IPS-18a (cell line): ENCODE measurements around the gene COL13A1.

Experiments used
- H3K27ac ChIP-seq: one replicate; pipeline ENCODE4 v1.5.1; 2013; ENCODE audit warnings: low read length
- H3K27me3 ChIP-seq: one replicate; pipeline ENCODE4 v1.6.1; 2013; ENCODE audit warnings: mild to moderate bottlenecking, low read length; ENCODE audit not compliant: control insufficient read depth, insufficient read depth
- H3K36me3 ChIP-seq: one replicate; pipeline ENCODE4 v1.6.1; 2013; ENCODE audit warnings: low read depth, low read length; ENCODE audit not compliant: control insufficient read depth
- H3K4me1 ChIP-seq: one replicate; pipeline ENCODE4 v1.6.1; 2013; ENCODE audit warnings: low read depth, low read length; ENCODE audit not compliant: control insufficient read depth
- H3K4me3 ChIP-seq: one replicate; pipeline ENCODE4 v1.5.1; 2013; ENCODE audit warnings: low read length
- H3K9ac ChIP-seq: one replicate; pipeline ENCODE4 v1.6.1; 2013; ENCODE audit warnings: mild to moderate bottlenecking, low read length, moderate library complexity
- H3K9me3 ChIP-seq: one replicate; pipeline ENCODE4 v1.6.1; 2013; ENCODE audit warnings: low read depth, low read length; ENCODE audit not compliant: control insufficient read depth

The COL13A1 gene

GRCh38 chr10:69919250-69919649 is 117.5 kb downstream of the COL13A1 start:
- Histone ChIP-seq H3K4me3 (no peak overlapping the region), H3K4me1 (peaks cover 5% of the 10 kb centered on the region), H3K9me3 (no peaks in the 10 kb centered on the region), H3K36me3 (no peaks in the 10 kb centered on the region), H3K27ac (no peak overlapping the region), H3K27me3 (no peaks in the 10 kb centered on the region), H3K9ac (no peak overlapping the region)

DNA sequence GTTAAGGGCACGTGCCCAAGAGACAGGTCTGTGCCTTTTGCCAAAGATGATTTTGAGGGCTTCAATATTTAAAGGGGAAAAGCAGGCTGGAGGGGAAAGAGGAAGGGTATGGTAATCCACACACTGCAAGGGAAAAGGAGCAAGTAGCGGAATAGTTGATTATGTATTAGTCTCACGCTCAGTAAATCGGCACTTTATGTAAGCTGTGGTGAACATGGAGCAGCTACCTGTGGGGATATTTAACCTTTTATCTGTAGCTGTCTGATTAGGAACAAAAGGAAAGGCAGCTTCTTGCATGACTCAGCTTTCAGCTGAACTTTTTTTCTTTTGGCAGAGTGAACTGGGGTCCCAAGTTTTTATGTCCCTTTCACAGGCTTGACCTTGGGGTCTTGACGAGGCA is 123.4 kb downstream of the COL13A1 start:
- Histone ChIP-seq H3K27me3 (no peaks in the 10 kb centered on the region), H3K36me3 (no peaks in the 10 kb centered on the region), H3K9ac (no peak overlapping the region), H3K4me1 (no peaks in the 10 kb centered on the region), H3K4me3 (no peak overlapping the region), H3K9me3 (no peaks in the 10 kb centered on the region), H3K27ac (no peak overlapping the region)

GRCh38 chr10:69928339-69928738 is 126.6 kb downstream of the COL13A1 start:
- Histone ChIP-seq H3K9ac (no peak overlapping the region), H3K4me1 (no peaks in the 10 kb centered on the region), H3K9me3 (no peaks in the 10 kb centered on the region), H3K36me3 (no peaks in the 10 kb centered on the region), H3K4me3 (no peak overlapping the region), H3K27ac (no peak overlapping the region), H3K27me3 (no peaks in the 10 kb centered on the region)

DNA sequence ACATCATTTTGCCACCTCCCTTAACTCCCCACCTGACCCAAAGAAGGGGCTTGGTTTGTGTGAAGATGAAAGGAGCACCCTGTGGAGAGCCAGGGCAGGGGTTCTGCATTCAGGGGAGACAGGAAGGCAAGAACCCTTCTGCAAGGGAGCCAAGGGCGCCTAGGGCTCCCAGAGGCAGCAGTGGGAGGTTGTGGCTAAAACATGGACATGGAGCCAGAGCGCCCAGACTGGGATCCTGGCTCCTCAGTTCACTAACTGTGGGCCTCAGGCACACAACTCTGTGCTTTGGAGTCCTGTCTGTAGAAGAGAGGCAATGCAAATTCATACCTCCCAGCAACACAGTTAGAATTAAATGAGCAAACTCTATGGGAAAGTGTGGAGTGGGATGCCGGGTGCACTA is 127.9 kb downstream of the COL13A1 start:
- Histone ChIP-seq H3K27ac (no peak overlapping the region), H3K4me1 (no peaks in the 10 kb centered on the region), H3K4me3 (no peak overlapping the region), H3K9me3 (no peaks in the 10 kb centered on the region), H3K27me3 (no peaks in the 10 kb centered on the region), H3K36me3 (no peaks in the 10 kb centered on the region), H3K9ac (no peak overlapping the region)

DNA sequence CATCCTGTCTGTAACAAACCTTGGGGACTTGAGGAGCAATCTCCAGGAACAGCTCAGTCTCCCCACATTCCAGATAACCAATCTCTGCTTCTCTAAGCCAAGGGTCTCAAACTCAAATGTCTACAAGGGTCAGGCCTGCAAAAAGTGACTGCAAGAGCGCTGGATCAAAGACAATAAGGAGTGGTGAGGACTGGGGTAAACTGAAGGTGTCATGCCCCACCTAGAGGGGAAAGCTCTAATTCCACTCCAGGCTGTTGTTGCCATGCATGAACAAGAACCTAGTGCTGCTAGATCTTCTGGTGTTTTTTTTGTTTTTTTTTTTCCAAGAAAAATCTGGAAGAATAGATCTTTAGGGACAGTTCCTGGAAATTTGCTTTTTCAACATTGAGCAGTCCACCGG is 133.1 kb downstream of the COL13A1 start:
- Histone ChIP-seq H3K36me3 (no peaks in the 10 kb centered on the region), H3K9ac (no peak overlapping the region), H3K4me3 (no peak overlapping the region), H3K4me1 (no peaks in the 10 kb centered on the region), H3K9me3 (no peaks in the 10 kb centered on the region), H3K27ac (no peak overlapping the region), H3K27me3 (no peaks in the 10 kb centered on the region)

GRCh38 chr10:69936091-69936490 is 134.4 kb downstream of the COL13A1 start:
- Histone ChIP-seq H3K9me3 (no peaks in the 10 kb centered on the region), H3K36me3 (no peaks in the 10 kb centered on the region), H3K4me3 (no peak overlapping the region), H3K27ac (no peak overlapping the region), H3K27me3 (no peaks in the 10 kb centered on the region), H3K4me1 (no peaks in the 10 kb centered on the region), H3K9ac (no peak overlapping the region)

- Histone ChIP-seq H3K9me3 (no peaks in the 10 kb centered on the region), H3K4me1 (no peaks in the 10 kb centered on the region), H3K4me3 (no peak overlapping the region), H3K27me3 (no peaks in the 10 kb centered on the region), H3K9ac (no peak overlapping the region), H3K27ac (no peak overlapping the region), H3K36me3 (no peaks in the 10 kb centered on the region)
Measured at GRCh38 chr10:69938541-69938991, 136.9 kb downstream of the COL13A1 start.

DNA sequence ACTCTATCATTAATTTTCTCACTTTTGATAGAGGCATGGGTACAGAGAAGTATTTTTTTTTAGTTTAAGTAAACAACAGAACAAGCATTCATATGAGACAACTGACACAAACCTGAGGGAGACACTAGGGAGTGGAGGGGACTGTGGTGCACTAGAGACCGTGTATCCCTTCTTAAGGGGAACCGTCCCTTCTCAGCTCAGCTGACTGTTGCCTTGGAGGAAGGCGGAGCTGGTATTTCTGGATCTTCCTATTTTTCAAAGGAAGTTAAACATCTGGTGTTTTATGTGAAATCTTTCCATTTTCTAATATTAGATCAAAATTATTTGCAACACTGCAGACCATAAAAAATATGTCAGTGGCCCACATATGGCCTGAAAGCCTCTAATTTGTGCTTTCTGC is 137.4 kb downstream of the COL13A1 start:
- H3K9me3 ChIP-seq, result no peaks in the 10 kb centered on the region
- H3K4me3 ChIP-seq, result no peak overlapping the region
- H3K9ac ChIP-seq, result no peak overlapping the region
- no peaks in the 10 kb centered on the region for H3K4me1 ChIP-seq
- H3K27ac ChIP-seq, result no peak overlapping the region
- no peaks in the 10 kb centered on the region for H3K27me3 ChIP-seq
- H3K36me3 ChIP-seq, result no peaks in the 10 kb centered on the region

GRCh38 chr10:69939481-69939880 is 137.8 kb downstream of the COL13A1 start:
- Histone ChIP-seq H3K27ac (no peak overlapping the region), H3K27me3 (no peaks in the 10 kb centered on the region), H3K9ac (no peak overlapping the region), H3K4me1 (no peaks in the 10 kb centered on the region), H3K4me3 (no peak overlapping the region), H3K36me3 (no peaks in the 10 kb centered on the region), H3K9me3 (no peaks in the 10 kb centered on the region)

DNA sequence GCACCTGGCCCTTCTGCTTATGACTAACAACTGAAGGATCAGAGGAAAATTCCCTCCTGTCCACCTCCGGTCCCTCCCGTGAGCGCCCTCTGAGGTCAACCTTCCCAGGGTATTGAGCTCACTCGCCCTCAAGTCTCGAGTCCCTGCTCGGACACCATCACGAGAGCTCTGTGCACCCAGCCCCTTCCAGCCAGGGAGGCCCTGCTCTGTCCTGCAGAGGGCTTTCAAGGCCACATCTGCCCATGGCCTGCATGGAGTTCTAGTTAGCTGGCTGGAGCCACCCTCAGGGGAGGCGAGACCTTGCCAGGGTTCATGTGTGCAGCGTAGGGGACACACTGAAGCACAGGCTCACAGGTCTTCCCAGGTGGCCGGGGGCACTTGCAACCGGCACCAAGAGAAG is 140.0 kb downstream of the COL13A1 start:
- no peaks in the 10 kb centered on the region for H3K4me1 ChIP-seq
- no peaks in the 10 kb centered on the region for H3K36me3 ChIP-seq
- H3K9me3 ChIP-seq, result no peaks in the 10 kb centered on the region
- no peak overlapping the region for H3K4me3 ChIP-seq
- H3K27ac ChIP-seq, result no peak overlapping the region
- no peaks in the 10 kb centered on the region for H3K27me3 ChIP-seq
- no peak overlapping the region for H3K9ac ChIP-seq

DNA sequence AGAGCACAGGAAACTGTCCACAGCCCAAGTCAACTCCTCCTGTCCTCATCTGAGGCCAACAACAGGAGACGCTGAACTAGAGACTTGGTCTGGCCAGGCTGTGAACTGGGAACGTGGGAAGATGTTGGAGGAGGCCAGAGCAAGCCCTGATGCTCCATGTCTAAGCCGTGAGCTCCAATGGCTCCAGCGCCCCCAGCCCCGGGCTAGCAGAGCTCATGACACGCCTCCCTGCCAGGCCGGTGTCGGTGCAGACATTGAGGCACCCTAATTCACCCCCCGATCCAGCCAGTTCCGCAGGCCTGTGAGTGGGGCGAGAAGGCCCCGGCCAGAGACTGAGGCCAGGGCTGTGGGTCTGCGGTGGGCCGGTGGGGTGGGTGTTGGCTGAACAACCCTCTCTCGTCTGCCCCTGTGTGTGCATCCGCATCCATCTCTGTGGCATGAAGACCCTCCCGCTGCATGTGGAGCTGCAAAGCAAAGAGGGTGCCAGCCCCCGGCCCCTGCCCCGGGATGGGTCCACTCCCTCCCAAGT is 141.7 kb downstream of the COL13A1 start:
- no peak overlapping the region for H3K4me3 ChIP-seq
- H3K4me1 ChIP-seq, result no peaks in the 10 kb centered on the region
- no peak overlapping the region for H3K9ac ChIP-seq
- no peaks in the 10 kb centered on the region for H3K36me3 ChIP-seq
- no peaks in the 10 kb centered on the region for H3K27me3 ChIP-seq
- no peaks in the 10 kb centered on the region for H3K9me3 ChIP-seq
- H3K27ac ChIP-seq, result no peak overlapping the region

DNA sequence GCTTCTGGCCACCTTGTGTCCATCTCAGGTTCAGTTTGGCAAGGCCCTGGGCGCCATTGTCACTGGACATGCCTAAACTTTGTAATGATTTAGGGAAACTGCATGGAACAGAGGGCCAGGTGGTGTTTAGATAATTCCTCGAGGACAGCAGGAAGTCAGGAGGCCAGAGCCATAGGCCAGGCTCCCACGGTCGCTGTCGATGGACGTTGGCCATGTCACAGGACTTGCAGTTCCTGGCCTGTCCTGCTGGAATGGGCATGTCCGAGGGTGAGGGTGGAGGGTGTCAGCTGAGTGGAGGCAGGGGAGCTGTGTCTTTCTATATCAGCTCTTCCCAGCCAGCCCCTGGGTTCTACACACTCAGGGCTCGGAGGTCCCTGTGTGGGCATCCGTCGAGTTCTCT is 143.1 kb downstream of the COL13A1 start:
- Histone ChIP-seq H3K4me1 (no peaks in the 10 kb centered on the region), H3K9me3 (no peaks in the 10 kb centered on the region), H3K27me3 (no peaks in the 10 kb centered on the region), H3K4me3 (no peak overlapping the region), H3K27ac (no peak overlapping the region), H3K36me3 (no peaks in the 10 kb centered on the region), H3K9ac (no peak overlapping the region)
